ENCODE data around the gene CTNNA2. TPM values are rescaled to one million over a fixed set of nuclear protein-coding genes. Genes with fewer than 3 reads are reported as not detected.
A peak's percentile ranks its signal among the peaks of the same experiment; 100 is the strongest.

CTNNA2 gene
- total and polyA plus RNA-seq, 9 of the 15 experiments (the other 6 are each of a cell fraction or from before 2014, with no cell fraction given), result 0.03 to 0.40 (median 0.15) TPM

- H2AFZ ChIP-seq (ENCODE audit: low read depth, low read length), result peak overlapping the region; percentile 49
- no peaks in the 10 kb centered on the region for H3K9me3 ChIP-seq (replicated peaks; ENCODE audit: control insufficient read depth, insufficient read depth, low read depth, low read length)
- no TSS peak for BruUV-seq (replicated peaks)
- in situ Hi-C loops (cut with MboI), result no loop called here
- H3K4me3 ChIP-seq, result no peak overlapping the region
- H3K27me3 ChIP-seq (ENCODE audit: control insufficient read depth in 2 of 2, insufficient read depth in 2 of 2, low read length in 2 of 2), result no peaks in the 10 kb centered on the region
- no peaks in the 10 kb centered on the region; a peak in 1 of 5 replicates for H3K4me1 ChIP-seq (replicated peaks in 1 of 2; ENCODE audit: control insufficient read depth in 2 of 2, insufficient read depth in 2 of 2, low read length in 2 of 2)
- DNase-seq (ENCODE audit: extremely low read depth in 1 of 4, low spot score in 3 of 4) (no peak), ATAC-seq (no peak), FAIRE-seq (no peak)
- 19% methylated on average over 5 of the region's 5 CpGs for WGBS (ENCODE audit: insufficient coverage, low coverage, missing lambda C conversion rate)
- ChIA-PET POLR2A (interaction anchor here (0.6 kb wide), 1 partner anchor 209 kb away, joined by 3 read pairs; no protein-coding TSS in a partner anchor), CTCF (ENCODE audit: low intra/inter-chr PET ratio) (no interaction called here)
- H4K20me1 ChIP-seq (replicated peaks; ENCODE audit: control insufficient read depth, insufficient read depth, low read length), result no peaks in the 10 kb centered on the region
- H3K4me2 ChIP-seq (ENCODE audit: insufficient read depth, low read length), result no peak overlapping the region
- H3K36me3 ChIP-seq (ENCODE audit: control insufficient read depth, insufficient read depth, low read length), result no peaks in the 10 kb centered on the region
- no peaks in the 10 kb centered on the region for H3K9me1 ChIP-seq (ENCODE audit: control insufficient read depth, insufficient read depth, low read length)
- intact Hi-C loops (cut with micrococcal nuclease), result no loop called here
- H3K27ac ChIP-seq (ENCODE audit: extremely low read depth, low read depth, low read length), result no peak overlapping the region
- TF ChIP-seq NR0B1 (IDR thresholded peaks at IDR 0.05; ENCODE audit: partially characterized antibody) (no peak), NR2C2 (CRISPR knock-in tag; IDR thresholded peaks at IDR 0.05) (no peak), NR2C2 (tag; IDR thresholded peaks at IDR 0.05) (no peak), SPI1 (IDR thresholded peaks at IDR 0.05; ENCODE audit: borderline replicate concordance, low read depth, low read length) (peak; percentile 69), GTF2A2 (tag; IDR thresholded peaks at IDR 0.05) (no peak)
- H3K9ac ChIP-seq (ENCODE audit: insufficient read depth in 1 of 2, low read depth in 2 of 2, low read length in 2 of 2), result no peak overlapping the region
- H3K79me2 ChIP-seq (ENCODE audit: control insufficient read depth, insufficient read depth, low read length), result no peaks in the 10 kb centered on the region
Measured at GRCh38 chr2:80258793-80259192, 745.9 kb downstream of the CTNNA2 start.

- no peak overlapping the region for H3K27ac ChIP-seq (ENCODE audit: extremely low read depth, low read depth, low read length)
- 50% methylated on average over 3 of the region's 3 CpGs for WGBS (ENCODE audit: insufficient coverage, low coverage, missing lambda C conversion rate)
- no peaks in the 10 kb centered on the region for H3K9me1 ChIP-seq (ENCODE audit: control insufficient read depth, insufficient read depth, low read length)
- ChIA-PET CTCF (ENCODE audit: low intra/inter-chr PET ratio) (no interaction called here), POLR2A (no interaction called here)
- no peaks in the 10 kb centered on the region for H3K27me3 ChIP-seq (ENCODE audit: control insufficient read depth in 2 of 2, insufficient read depth in 2 of 2, low read length in 2 of 2)
- H4K20me1 ChIP-seq (replicated peaks; ENCODE audit: control insufficient read depth, insufficient read depth, low read length), result no peaks in the 10 kb centered on the region
- no peak for TF ChIP-seq FOXP4 (CRISPR knock-in tag; IDR thresholded peaks at IDR 0.05; ENCODE audit: borderline replicate concordance)
- TF ChIP-seq CHAMP1 (IDR thresholded peaks at IDR 0.05), result no peak
- TF ChIP-seq ZNF584 (CRISPR knock-in tag; IDR thresholded peaks at IDR 0.05; ENCODE audit: low read depth), result no peak
- intact Hi-C loops (cut with micrococcal nuclease), result no loop called here
- no peaks in the 10 kb centered on the region; a peak in 1 of 5 replicates for H3K4me1 ChIP-seq (replicated peaks in 1 of 2; ENCODE audit: control insufficient read depth in 2 of 2, insufficient read depth in 2 of 2, low read length in 2 of 2)
- no peaks in the 10 kb centered on the region for H3K36me3 ChIP-seq (ENCODE audit: control insufficient read depth, insufficient read depth, low read length)
- no peaks in the 10 kb centered on the region for H3K9me3 ChIP-seq (replicated peaks; ENCODE audit: control insufficient read depth, insufficient read depth, low read depth, low read length)
- FAIRE-seq, result peak; percentile 15
- in situ Hi-C loops (cut with MboI), result no loop called here
- H3K4me2 ChIP-seq (ENCODE audit: insufficient read depth, low read length), result no peak overlapping the region
- no TSS peak for BruUV-seq (replicated peaks)
- H3K4me3 ChIP-seq, result no peak overlapping the region
- H3K79me2 ChIP-seq (ENCODE audit: control insufficient read depth, insufficient read depth, low read length), result no peaks in the 10 kb centered on the region
- no peak for ATAC-seq
- no peak overlapping the region for H3K9ac ChIP-seq (ENCODE audit: insufficient read depth in 1 of 2, low read depth in 2 of 2, low read length in 2 of 2)
- H2AFZ ChIP-seq (ENCODE audit: low read depth, low read length), result no peak overlapping the region
- no peak for DNase-seq (ENCODE audit: extremely low read depth in 1 of 4, low spot score in 3 of 4)
Measured at GRCh38 chr2:80259292-80259691, 746.4 kb downstream of the CTNNA2 start.

All from K562 (cell line).